HG03108 (cell line): Measurements from ENCODE around the gene ELP4.
"Not testable (repeated sequence)": the region's sequence is repeated elsewhere in the genome, so short reads cannot be mapped to it uniquely, and the experiment has no call there.

Experiments used
- ATAC-seq: cut with Tn5 transposase; IDR thresholded peaks from one replicate; pipeline ENCODE4 v1.9.1; 2021; ENCODE audit warnings: moderate library complexity; ENCODE audit not compliant: unreplicated experiment

ELP4 gene, protein sequence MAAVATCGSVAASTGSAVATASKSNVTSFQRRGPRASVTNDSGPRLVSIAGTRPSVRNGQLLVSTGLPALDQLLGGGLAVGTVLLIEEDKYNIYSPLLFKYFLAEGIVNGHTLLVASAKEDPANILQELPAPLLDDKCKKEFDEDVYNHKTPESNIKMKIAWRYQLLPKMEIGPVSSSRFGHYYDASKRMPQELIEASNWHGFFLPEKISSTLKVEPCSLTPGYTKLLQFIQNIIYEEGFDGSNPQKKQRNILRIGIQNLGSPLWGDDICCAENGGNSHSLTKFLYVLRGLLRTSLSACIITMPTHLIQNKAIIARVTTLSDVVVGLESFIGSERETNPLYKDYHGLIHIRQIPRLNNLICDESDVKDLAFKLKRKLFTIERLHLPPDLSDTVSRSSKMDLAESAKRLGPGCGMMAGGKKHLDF

DNA sequence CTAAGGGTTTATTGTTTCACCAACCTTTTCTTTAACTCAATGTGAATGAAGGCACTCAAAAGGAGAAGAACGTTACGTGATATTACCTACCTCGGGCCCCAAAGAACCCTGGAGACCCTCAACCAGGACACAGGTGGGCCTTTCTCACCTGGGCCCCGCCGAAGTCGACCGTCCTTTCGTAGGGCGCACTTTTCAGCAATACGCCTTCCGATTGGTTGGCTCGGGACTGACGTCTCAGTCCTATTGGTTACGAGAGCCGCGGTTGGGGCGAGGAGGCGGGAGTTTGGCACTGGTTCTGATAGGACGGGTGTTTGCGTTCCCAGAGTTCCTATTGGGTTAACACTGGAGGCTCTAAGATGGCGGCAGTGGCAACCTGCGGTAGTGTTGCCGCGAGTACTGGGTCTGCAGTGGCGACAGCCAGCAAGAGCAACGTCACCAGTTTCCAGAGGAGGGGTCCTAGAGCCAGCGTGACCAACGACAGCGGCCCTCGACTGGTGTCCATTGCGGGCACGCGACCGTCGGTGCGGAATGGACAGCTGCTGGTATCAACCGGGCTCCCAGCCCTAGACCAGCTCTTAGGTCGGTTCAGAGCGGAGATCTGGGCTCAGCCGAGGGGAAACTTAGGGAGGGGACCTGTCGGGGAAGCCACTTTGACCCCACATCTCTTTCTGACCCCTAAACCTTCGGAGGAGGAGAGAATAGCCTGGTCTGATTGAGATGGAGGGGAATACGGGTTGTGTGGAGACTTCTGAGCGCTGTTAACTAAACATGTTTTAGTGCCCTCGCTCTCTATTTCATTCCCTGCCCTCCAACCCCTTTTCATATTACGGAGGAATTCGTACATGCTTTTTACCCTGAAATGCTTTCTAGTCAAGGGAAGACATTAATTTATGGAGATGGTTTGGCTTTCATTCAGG lies at the start of gene ELP4, which contains the start of gene IMMP1L:
ELP4 (plus strand) TSS at position 339 of the 917 bp plus-strand sequence; CDS start at position 357, 18 bp downstream.
IMMP1L (minus strand) TSS at position 194 of the 917 bp plus-strand sequence. CDS start 46,346 bp downstream, outside the sequence.
- peak; percentile 100 for ATAC-seq

DNA sequence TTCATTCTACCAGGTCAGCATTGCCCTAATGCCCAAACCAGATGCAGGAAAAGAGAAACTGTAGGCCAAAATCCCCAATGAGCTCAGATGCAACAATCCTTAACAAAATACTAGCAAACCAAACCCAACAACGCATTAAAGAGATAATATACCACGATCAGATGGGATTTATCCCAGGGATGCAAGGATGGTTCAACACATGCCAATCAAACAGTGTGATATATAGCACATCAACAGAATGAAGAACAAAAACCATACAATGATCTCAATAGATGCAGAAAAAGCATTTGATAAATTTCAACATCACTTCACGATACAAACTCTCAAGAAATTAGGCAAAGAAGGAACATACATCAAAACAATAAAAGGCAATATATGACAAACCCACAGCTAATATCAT lies 45.1 kb upstream of the ELP4 start:
- no peak for ATAC-seq

DNA sequence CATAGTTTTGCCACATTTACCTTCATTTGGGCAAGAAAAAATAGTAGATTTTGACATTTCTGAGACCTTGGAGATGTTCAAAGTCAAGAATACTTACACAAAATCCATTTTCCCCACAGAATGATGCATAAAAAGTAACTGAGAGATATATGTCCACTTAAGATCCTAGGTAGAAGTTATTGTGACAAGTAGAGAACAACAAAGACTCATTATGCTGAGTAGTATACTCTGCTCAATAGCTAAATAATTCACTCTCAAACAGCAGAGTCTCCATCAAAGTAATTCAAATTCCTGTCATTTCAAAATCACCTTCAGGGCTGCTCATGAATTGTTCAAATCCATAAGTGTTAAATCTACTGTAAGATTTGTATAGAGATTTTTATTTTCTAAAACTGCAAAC lies 35.5 kb upstream of the ELP4 start:
- no peak for ATAC-seq

DNA sequence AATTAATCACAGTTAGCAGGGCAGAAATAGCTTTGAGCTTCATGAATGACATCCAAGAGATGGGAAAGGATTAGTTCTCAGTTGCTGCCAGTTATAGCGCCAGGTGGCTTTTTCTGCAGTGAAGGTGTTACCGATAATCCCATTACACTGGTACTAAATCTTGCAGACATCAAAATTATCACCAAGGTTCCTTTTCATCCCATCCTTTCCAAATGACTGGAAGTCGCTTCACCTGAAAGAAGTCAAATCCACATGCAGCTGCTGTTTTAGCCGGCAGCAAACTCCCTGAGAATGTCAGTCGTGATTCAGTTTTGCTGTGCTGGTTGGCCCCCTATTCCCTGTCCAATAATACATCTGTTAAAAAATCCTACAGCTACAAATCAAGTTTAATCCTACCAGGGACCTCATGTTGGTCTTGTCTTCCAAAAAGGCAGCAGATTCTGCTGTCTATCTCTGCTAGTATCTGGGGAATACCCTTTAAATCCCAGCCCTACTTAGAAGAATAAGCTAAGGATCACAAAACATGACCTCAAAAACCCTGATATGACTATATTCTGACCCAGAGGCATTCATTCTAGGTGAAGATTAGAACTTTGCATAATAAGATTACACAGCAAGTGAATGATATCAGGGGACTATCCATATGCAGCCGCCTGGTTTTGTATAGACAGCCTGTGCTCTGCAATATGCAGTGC lies 31.9 kb upstream of the ELP4 start:
- ATAC-seq, result no peak

DNA sequence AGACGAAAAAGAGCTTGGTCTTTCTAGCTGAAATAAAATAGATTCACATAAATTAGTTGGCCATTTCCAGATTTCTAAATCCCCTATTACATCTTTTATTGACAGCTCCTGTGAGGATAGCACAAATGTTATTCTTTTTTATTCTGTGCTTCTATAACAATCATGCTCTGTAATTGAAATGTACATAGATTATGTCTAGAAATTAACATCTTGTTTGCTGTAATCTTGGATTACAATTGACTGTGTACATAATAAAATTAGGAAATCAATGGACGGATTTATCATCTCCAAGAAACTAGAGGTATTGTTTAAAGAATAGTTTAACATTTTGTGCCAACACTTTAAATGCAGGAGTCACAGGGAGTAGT lies 31.4 kb upstream of the ELP4 start:
- ATAC-seq, result no peak

DNA sequence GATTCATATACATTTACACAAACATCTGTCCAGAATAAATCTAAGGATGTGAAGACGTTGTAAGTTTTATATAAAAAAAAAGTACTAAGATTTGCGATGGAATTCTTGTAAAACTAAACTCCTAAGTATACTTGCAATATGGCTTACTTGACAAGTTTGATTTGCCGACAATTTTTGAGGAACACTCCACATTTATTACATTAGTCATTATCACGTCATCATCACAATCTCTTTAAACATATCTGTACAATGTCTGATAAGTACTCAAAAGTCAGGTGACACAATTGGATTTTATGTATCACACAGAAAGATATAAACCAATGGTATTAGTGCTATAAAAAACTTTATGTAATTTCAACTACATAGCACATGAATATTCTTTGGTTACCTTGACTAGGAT lies 30.5 kb upstream of the ELP4 start:
- ATAC-seq, result no peak

DNA sequence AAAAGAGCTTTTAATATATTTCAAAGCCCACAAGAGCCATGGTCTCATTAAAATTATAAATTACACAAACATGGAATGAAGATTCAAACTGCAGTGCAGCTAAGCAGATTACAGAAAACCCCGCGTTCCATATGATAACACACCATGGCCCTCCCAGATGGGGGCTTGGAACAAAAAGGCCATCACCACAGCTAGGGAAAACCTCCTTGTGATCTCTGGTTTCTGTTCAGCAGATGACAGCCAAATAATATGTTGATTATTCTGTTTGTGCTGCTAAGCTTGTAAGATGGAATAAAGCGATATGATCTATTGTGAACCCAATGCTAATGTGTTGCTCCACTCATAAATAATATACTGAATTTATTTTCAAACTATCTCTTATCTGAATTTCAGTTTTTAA lies 28.6 kb upstream of the ELP4 start:
- ATAC-seq, result no peak

DNA sequence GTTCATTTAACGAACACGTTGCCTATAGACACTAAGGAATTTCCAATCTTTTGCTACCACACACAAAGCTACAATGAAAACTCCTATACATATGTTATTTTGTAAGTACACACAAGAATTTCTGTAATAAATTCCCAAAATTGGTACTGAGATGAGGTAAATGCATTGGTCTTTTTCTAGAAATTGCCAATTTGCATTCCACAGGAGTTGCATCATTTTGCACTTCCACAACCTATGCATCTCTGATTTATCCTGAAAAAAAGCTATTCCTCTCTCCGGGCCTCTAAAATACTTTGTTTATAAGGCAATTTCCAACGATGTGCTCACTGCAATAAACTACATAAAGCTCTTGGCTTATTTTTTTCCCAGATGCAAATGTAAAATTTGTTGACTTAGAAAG lies 25.1 kb upstream of the ELP4 start:
- no peak for ATAC-seq

DNA sequence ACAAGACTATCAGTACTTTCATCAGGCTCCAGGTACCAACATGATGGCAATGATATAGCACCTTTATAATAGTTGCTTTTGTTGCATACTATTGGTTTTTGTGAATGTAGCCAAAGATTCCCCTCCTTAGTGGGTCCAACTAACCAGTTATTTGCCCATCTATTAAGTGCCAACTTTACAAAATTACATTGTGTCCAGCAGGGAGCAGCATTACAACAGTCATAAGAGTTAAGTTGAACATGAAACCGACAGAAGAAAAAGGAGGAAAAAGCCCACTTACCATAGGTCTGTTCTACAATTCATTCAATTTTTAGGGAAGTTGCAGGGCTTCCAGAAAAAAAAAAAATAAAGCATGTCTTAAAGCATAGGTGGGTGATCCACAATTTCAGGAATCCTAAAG lies 21.7 kb upstream of the ELP4 start:
- no peak for ATAC-seq

DNA sequence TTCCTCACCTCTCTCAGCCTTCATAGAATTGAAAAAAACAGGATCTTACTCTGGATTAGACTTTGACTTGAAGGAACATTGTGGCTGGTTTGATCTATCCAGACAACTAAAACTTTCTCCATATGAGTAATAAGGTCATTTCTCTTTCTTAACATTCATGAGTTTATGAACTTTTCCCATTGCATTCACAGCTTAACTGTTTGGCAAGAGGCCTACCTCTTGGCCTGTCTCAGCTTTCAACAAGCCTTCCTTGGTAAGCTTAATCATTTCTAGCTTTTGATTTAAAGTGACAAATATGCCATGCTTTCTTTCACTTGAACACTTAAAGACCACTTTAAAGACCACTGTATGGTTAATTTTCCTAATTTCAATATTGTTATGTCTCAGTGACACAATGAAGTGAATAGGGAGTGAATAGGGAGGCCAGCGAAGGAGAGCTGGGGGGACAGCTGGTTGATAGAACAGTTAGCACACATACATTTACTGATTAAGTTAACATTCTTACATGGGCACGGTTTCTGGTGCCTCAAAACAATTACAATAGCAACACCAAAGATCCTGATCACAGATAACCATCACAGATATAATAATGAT lies 17.1 kb upstream of the ELP4 start:
- ATAC-seq, result no peak

DNA sequence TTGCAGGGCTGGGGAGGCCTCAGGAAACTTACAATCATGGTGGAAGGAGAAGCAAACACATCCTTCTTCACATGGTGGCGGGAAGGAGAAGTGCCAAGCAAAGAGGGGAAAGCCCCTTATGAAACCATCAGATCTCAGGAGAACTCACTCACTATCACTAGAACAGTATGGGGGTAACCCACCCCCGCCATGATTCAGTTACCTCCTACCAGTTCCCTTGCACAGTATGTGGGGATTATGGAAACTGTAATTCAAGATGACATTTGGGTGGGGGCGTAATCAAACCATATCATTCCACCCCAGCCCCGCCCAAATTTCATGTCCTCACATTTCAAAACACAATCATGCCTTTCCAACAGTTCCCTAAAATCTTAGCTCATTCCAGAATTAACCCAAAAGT lies 16.3 kb upstream of the ELP4 start:
- ATAC-seq, result no peak

DNA sequence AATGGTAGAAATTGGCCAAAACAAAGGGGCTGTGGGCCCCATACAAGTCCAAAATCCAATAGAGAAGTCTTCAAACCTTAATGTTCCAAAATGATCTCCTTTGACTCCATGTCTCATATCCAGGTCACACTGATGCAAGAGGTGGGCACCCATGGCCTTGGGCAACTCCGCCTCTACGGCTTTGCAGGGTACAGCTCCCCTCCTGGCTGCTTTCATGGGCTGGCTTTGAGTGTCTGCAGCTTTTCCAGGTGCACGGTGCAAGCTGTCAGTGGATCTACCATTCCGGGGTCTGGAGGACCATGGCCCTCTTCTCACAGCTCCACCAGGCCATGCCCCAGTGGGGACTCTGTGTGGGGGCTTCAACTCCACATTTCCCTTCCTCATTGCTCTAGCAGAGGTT lies 15.8 kb upstream of the ELP4 start:
- ATAC-seq, result not testable (repeated sequence)

DNA sequence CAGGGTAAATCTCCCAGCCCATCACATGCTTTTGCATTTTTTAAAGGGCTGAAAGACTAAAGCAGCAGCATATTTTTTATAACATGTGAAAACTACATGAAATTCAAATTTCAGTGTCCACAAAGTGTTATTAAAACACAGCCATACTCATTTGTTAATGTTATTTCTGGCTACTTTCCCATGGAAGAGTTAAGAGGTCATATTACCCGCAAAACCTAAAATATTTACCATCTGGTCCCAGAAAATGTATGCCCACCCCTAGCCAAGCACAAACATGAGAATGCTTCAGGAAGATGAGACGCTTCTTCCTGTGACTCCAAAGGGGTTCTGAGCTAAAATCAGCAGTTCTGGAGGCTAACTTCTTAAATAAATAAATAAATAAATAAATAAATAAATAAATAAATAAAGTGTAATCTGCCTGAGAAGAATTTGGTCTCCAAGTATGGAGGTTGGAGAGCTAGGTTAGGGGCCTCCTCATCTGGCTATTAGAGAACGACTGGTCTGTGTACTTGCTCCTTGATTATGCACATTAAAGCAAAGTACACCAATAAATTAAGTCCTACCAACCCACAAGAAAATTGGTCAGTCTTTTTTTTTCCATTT lies 9.9 kb upstream of the ELP4 start:
- ATAC-seq, result no peak

DNA sequence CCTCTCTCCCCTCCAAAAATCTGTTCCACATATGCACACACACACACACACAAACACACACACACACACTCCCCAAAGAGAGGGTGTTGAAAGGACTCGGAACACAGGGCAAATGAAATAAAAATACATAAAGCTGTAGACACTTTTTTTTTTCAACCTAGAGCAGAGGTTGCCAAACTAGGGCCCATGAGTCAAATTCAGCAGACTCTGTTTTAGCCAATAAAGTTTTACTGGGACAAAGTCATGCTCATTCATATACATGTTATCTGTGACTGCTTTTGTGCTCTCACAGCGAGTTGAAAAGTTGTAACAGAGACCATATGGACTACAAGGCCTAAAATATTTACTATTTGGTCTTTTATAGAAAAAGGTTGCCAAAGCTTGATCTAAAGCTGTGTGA lies 9.0 kb upstream of the ELP4 start:
- no peak for ATAC-seq

DNA sequence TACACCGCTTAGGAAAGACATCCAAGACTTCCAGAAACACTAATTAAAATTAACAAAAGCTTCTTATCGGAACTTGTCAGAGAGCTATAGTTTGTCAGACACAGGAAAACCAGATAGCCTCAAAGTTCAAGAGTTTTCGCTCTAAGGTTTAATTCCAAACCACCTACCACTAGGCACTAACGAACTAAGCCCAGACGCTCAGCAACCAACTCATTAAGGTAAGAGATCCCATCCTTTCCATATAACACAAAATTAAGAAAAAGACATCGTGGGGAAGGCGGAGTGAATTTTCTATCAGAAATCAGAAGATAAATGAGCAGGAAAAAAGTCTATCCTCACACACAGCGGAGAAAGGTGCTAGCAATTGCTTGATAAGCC lies 527 bp upstream of the ELP4 start:
- no peak for ATAC-seq

DNA sequence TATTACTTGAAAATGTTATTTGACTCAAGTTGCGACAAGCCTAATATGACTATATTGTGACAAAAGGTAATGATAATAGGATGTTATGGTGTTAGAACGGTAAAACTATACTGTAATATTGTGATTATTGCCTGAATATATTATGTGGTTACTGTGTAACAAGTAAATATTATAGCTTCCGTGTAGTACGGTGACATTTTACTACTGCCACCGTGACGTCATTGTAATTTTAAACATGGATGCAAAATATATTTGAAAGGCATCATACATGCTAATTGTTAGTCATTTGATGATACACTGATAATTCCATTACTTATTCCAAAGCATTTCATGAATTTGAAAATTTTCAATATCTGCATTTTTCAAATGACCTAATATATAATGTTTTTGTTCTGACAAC lies 2.5 kb downstream of the ELP4 start:
- no peak for ATAC-seq

DNA sequence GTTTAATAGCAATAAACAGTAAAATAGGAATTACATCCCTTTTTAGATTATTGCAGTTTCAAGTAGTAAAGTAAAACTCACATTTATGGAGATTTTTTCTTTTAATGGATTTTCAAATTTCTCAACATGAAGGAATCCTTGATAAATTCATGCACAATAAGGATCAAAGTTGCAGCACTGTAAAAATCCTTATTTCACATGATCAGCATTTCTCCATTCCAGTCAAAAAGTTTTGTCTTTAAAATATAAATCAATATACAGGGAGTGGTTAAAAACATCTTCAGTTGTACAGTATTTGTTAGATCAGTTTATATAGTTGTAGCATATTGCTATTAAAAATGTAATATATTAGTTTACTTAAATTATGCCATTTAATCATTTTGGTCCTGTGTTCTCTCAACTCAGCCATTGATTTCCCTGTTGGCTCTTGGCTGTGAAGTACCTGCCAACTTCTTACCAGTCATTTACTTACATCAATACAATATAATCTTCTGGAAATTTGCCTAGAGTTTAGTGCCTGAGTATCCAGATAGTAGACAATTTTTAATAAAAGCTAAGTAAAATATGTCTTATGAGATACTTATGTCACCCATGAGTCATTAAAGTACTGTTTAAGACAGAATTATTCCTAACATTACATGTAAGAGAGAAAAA lies 12.1 kb downstream of the ELP4 start:
- no peak for ATAC-seq

DNA sequence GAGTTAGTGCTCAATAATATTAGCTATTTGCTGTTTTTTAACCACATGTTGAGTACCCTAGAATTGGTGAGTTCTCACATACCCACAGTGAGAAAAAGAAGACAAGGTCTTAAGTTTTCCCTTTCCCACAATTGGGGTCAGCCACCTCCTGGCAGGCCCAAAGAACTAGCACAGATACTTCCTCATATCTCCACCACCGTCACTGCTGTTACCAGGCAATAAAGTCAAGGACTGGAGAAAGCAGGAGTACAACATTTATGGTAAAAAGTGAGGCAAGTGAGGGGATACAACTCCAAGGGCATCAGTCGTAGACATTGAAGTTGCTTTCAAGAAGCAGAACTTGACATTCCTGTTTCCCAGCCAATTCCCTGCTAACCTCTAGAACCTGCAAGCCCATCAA lies 19.6 kb downstream of the ELP4 start:
- ATAC-seq, result no peak

DNA sequence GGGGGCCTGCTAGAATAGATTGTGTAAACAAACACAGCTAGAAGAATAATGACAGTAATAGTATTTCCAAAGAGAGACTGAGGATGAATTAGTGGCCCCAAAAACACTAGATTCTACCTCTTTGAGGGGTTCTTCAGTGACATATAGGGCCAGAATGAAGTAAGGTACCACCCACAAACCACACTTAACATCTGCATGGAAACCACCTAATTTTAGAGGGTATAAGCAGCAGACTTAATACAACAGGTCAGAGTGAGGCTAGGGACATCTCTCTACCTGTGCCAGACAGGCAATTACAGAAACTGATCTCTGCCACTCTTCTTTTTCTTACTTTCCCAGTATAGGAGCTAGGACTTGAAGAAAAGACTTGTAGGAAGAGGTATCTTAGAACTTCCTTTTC lies 20.1 kb downstream of the ELP4 start:
- ATAC-seq, result no peak

DNA sequence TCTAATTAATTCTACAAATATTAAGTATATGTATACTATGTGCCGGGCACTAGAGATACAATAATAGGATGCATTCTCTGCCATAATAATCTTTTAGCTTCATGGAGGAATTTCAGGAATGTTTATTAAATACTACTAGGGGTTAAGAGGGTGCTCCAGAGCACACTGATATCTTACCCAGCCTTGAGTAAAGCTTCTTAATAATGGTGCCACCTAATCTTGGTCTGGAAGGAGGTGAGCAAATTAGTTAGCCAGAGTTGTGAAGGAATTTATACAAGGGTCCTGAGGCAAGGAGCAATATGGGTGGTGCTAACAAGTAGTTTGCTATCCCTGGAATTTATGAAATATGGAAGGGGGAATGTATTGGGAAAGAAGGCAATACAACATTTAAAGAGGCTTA lies 21.7 kb downstream of the ELP4 start:
- ATAC-seq, result no peak
